Prostate gland (tissue), 2 donors: ENCODE measurements around the gene KLF4.

Source experiments
- POLR2A ChIP-seq: fragments of 450-650 bp; IDR thresholded peaks from one replicate; pipeline ENCODE4 v1.6.1; 2016; ENCODE audit warnings: antibody characterized with exemption, mild to moderate bottlenecking
- TF ChIP-seq, protein P1 (sequence below), 4 experiments: fragments of 200-600 bp in 2 of 4; fragments of 450-650 bp in 2 of 4; sonication (generic) in 2 of 4; IDR thresholded peaks; 1 replicate in 3 of 4; 2 replicates in 1 of 4; pipeline ENCODE4 v1.5.1; 2016 to 2019; ENCODE audit warnings: antibody characterized with exemption in 4 of 4, mild to moderate bottlenecking in 2 of 4, moderate library complexity in 2 of 4

DNA sequence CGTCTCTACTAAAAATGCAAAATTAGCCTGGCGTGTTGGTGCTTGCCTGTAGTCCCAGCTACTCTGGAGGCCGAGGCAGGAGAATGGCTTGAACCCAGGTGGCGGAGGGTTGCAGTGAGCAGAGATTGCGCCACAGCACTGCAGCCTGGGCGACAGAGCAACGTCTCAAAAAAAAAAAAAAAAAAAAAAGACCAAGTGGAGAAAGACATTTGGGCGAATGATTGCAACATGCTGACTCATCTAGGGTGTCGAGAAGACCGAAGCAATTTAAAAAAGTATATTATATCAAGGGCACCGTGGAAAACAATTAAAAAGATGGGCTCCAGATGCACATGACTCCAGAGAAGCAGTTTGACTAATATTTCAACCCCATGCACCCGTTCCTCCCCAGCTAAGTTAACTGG is 9.2 kb downstream of the KLF4 start:
- no peak for TF ChIP-seq POLR2A
- TF ChIP-seq, protein P1, sequence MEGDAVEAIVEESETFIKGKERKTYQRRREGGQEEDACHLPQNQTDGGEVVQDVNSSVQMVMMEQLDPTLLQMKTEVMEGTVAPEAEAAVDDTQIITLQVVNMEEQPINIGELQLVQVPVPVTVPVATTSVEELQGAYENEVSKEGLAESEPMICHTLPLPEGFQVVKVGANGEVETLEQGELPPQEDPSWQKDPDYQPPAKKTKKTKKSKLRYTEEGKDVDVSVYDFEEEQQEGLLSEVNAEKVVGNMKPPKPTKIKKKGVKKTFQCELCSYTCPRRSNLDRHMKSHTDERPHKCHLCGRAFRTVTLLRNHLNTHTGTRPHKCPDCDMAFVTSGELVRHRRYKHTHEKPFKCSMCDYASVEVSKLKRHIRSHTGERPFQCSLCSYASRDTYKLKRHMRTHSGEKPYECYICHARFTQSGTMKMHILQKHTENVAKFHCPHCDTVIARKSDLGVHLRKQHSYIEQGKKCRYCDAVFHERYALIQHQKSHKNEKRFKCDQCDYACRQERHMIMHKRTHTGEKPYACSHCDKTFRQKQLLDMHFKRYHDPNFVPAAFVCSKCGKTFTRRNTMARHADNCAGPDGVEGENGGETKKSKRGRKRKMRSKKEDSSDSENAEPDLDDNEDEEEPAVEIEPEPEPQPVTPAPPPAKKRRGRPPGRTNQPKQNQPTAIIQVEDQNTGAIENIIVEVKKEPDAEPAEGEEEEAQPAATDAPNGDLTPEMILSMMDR (IDR thresholded peaks at IDR 0.05): no peak
